ENCODE data around the gene WASF3.

GRCh38 chr13:26513931-26514330 is 43.6 kb upstream of the WASF3 start:
- TF ChIP-seq CTCF (IDR thresholded peaks at IDR 0.05; ENCODE audit: low read length) (no peak), EZH2 (IDR thresholded peaks at IDR 0.05; ENCODE audit: borderline replicate concordance, low read length) (no peak)
